Erythroblast (primary cell): ENCODE measurements around the gene NOXA1.

Experiments
- GATA1 ChIP-seq: IDR thresholded peaks from 2 replicates; pipeline ENCODE4 v1.6.1; 2011; ENCODE audit warnings: low read depth, mild to moderate bottlenecking, control low read depth, low read length, moderate library complexity
- POLR2A ChIP-seq: IDR thresholded peaks from 2 replicates; pipeline ENCODE4 v1.6.1; 2011; ENCODE audit warnings: mild to moderate bottlenecking, low read length

DNA sequence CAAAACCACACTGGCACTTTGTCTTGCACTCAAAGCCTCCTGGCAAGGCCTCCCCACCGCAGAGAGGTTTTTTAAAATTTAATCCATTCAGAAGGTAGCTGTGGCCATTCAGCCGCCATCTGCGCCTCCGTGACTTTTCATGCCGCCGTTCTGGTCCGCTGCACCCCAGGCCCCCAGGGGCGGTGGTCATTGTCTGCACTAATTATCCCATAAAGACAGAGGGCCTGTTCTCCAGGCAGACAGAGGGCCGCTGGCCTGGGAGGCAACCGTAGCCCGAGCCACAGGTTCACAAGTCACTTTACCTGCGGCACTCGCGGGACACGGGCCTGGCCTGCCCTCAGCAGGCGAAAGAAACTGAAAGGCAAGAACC lies 49.6 kb upstream of the NOXA1 start:
- TF ChIP-seq POLR2A (no peak), GATA1 (no peak)
